Cortex of kidney (tissue), 1 donor: ENCODE data around the gene ANKRD36B.
"Not testable (repeated sequence)": the region's sequence is repeated elsewhere in the genome, so short reads cannot be mapped to it uniquely, and the experiment has no call there.

ENCODE experiments used
- DNase-seq: peaks from one replicate; lab custom pipeline; 2025; lab: John Stamatoyannopoulos, UW

The ANKRD36B gene

DNA sequence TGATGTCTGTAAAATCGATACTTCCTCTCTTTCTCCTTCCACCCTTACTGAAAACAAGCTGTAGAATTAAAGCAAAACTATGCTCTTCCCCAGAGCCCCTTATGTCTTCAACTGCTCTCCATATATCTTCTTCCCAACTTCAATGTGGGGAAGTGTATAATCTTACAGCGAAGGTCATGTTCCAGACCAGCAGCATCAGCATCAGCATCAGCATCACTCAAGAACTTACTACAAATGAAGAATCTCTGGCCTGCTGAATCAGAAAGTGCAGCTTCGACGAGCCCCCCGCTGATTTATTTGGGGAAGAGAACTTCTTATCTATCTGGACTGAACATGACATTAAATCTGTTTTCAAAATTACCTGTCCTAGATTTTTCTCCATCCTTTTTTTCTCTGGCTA, 40.6 kb downstream of the ANKRD36B start:
- DNase-seq, result not testable (repeated sequence)

DNA sequence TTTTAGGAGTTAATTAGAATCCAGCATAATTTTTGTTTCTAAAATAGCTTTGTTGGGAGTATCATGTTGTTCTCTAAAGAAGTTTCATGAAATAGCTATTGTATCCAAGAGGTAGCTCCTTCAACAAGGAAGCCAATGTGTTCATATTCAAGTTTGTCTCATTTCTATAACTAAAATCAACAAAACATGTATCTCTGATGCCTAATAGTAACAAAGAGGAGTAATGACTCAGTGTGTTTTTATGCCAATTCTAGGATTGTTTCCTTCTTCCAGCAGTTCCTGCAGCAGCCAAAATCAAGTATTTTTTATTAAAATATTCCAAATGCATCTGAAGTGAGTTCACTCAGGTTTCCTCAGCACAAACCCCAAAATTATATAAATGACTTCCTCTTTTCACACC, 41.1 kb downstream of the ANKRD36B start:
- not testable (repeated sequence) for DNase-seq

DNA sequence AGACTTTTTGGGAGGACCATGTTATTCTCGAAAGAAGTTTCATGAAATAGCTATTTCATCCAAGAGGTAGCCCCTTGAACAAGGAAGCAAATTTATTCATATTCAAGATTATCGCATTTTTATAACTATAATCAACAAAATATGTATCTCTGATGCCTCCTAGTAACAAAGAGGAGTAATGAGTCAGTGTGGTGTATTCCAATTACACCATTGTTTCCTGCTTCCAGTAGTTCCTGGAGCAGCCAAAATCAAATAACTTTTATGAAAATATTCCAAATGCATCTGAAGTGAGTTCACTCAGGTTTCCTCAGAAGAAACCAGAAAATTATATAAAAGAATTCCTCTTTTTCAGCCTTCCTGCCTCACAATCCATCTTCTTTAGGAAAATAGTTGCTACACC, 43.0 kb downstream of the ANKRD36B start:
- no peak for DNase-seq

DNA sequence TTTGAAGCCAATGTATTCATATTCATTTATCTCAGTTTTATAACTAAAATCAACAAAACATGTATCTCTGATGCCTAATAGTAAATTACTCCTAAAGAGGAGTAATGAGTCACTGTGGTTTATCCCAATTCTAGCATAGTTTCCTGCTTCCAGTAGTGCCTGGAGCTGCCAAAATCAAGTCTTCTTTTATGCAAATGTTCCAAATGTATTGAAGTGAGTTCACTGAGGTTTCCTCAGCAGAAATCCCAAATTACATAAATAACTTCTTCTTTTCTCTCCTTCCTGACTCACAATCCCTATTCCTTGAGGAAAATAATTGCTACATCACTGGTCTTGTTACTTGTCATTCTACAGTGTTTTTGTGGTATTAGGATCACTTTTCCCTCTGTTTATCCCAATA, 44.8 kb downstream of the ANKRD36B start:
- not testable (repeated sequence) for DNase-seq

DNA sequence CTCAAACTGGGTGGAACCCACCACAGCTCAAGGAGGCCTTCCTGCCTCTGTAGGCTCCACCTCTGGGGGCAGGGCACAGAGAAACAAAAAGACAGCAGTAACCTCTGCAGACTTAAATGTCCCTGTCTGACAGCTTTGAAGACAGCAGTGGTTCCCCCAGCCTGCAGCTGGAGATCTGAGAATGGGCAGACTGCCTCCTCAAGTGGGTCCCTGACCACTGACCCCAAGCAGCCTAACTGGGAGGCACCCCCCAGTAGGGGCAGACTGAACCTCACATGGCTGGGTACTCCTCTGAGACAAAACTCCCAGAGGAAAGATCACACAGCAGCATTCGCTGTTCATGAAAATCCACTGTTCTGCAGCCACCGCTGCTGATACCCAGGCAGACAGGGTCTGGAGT, 63.8 kb downstream of the ANKRD36B start:
- not testable (repeated sequence) for DNase-seq

DNA sequence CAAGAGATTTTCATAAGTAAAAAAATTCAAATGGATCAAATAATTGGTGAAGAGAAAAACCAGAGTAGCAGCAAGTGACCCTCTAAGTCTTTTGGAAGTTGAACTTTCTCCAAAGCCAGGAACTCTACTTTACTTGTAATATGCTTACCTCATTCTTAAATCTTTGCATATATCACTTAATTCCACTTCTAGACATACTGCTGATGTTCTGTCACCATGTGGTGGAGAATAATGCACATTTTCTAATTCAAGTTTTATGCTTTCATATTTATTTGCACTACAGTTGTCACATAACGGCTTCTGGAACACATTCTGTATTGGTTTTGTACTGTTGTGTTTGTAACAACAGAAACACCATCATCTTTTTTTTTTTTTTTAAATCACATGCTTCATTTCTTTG, 65.9 kb downstream of the ANKRD36B start:
- DNase-seq, result not testable (repeated sequence)

DNA sequence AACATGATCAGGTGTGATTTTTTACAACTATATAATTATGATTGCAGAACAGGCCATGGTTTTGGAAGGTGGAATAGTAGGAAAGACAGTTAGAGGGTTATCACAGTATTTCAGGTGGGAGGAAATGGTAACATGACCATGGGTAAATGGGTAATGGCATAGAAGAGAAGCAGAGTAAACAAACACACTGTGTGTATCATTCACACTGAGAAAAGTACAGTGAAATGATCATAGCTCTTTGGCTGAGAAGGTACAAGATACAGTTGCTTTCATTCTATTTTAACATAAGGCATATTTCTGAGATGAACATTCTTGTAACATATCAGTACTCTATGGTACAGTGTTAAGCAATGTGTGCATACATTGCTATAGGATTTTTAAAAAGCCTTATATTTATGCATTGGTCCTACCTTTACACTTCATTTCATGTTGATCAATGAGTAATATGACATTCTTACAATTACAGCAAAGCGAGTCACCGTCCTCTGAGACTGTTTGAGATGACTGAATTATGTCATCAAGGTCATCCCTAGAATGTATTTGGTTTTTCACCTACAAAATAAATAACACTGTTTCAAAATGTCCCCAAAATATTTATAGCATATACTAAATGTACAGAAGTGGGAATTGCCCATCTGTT, 66.6 kb downstream of the ANKRD36B start:
- DNase-seq, result not testable (repeated sequence)

DNA sequence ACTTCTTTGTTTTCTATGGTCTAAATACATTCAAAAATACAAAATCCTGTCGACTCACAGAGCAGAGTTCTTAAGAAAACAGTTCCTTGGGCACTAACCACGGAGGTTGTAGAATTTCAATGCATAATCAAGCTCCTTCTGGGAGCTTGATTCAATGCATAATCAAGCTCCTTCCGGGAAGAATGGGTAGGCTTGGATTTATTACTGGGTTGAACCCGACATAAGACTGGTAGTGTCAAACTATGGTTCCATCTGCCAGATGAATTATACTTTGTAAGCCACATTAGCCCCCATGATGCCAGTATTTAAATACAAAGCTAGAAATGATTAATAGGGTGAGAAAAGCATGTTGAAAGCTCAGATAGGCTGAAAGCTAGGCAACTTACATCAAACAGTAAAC, 94.0 kb downstream of the ANKRD36B start:
- DNase-seq, result not testable (repeated sequence)

DNA sequence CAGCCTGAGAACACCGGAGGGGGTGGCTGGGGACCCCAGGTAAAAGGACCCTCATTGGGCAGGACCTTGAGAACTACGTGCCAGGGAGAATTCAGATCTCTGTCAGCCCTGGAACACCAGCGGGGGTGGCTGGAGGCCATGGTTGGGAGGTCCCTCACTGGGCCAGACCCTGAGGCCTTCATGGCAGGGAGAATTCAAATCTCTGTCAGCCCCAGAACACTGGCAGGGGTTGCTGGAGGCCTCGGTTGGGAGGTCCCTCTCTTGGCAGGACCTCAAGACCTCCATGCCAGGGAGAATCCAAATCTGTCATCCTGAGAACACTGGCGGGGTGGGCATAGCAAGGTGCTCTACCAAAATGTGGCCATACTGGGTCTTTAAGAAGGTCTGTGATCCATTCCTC, 99.5 kb downstream of the ANKRD36B start:
- not testable (repeated sequence) for DNase-seq
